Naive thymus-derived CD4-positive, alpha-beta T cell (primary cell): ENCODE results near the gene LTF. TPM values are rescaled to one million over a fixed set of nuclear protein-coding genes. Genes with fewer than 3 reads are reported as not detected.

ENCODE experiments used
- ATAC-seq: fragments of 150-1000 bp; cut with Tn5 transposase; 2 replicates; pipeline ENCODE4 v1.10.0; 2021; ENCODE audit warnings: mild to moderate bottlenecking, moderate library complexity
- CTCF ChIA-PET: fragments of 350-600 bp; sonication (Branson Sonifier 250); formaldehyde crosslinking; loops from one replicate; lab custom pipeline; 2021; ENCODE audit warnings: antibody characterized with exemption; lab: Charles Lee
- POLR2A ChIA-PET: fragments of 350-600 bp; sonication (Branson Sonifier 250); formaldehyde crosslinking; loops from one replicate; lab custom pipeline; 2021; ENCODE audit warnings: antibody characterized with exemption, inconsistent platforms; lab: Charles Lee
- DNase-seq, 9 donors: peaks; one replicate each; pipeline versions ENCODE4 v3.0.0 to v3.0.0-alpha.2; 2020 to 2022; ENCODE audit warnings: mixed read lengths in 1 of 9
- H3K27ac ChIP-seq: one replicate; pipeline ENCODE4 v1.7.0; 2013; ENCODE audit warnings: mild to moderate bottlenecking, low read depth, low read length, moderate library complexity
- H3K27me3 ChIP-seq, 2 donors: one replicate each; pipeline ENCODE4 v1.7.0; 2013; ENCODE audit warnings: low read length in 2 of 2, mild to moderate bottlenecking in 2 of 2, moderate library complexity in 2 of 2; ENCODE audit not compliant: control insufficient read depth in 2 of 2, insufficient read depth in 2 of 2
- H3K36me3 ChIP-seq, 3 experiments: 1 replicate in 2 of 3; 2 replicates in 1 of 3; pipeline ENCODE4 v1.7.0; 2013; ENCODE audit warnings: low read length in 3 of 3, mild to moderate bottlenecking in 3 of 3, moderate library complexity in 1 of 3; ENCODE audit not compliant: insufficient read depth in 3 of 3, control insufficient read depth in 2 of 3
- H3K4me1 ChIP-seq, 2 donors: one replicate each; pipeline ENCODE4 v1.7.0; 2013; ENCODE audit warnings: low read length in 2 of 2, mild to moderate bottlenecking in 2 of 2, moderate library complexity in 1 of 2; ENCODE audit not compliant: control insufficient read depth in 2 of 2, insufficient read depth in 2 of 2
- H3K4me3 ChIP-seq: 2 replicates; pipeline ENCODE4 v1.7.0; 2013; ENCODE audit warnings: mild to moderate bottlenecking, low read length
- H3K9me3 ChIP-seq, 3 experiments: 1 replicate in 2 of 3; 2 replicates in 1 of 3; pipeline ENCODE4 v1.7.0; 2013; ENCODE audit warnings: low read length in 3 of 3; ENCODE audit not compliant: control insufficient read depth in 2 of 3
- H3K27ac Mint-ChIP-seq, 9 donors: one replicate each; pipeline ENCODE4 v1.8.0; 2020 to 2022; ENCODE audit warnings: mixed read lengths in 9 of 9, mild to moderate bottlenecking in 8 of 9, moderate library complexity in 5 of 9, inconsistent platforms in 2 of 9
- H3K27me3 Mint-ChIP-seq, 5 donors: one replicate each; pipeline ENCODE4 v1.8.0; 2021 to 2022; ENCODE audit warnings: mixed read lengths in 5 of 5, mild to moderate bottlenecking in 1 of 5
- H3K36me3 Mint-ChIP-seq, 5 donors: one replicate each; pipeline ENCODE4 v1.8.0; 2020 to 2022; ENCODE audit warnings: mixed read lengths in 5 of 5, mild to moderate bottlenecking in 3 of 5, inconsistent platforms in 1 of 5
- H3K4me1 Mint-ChIP-seq, 7 donors: one replicate each; pipeline ENCODE4 v1.8.0; 2020 to 2022; ENCODE audit warnings: mixed read lengths in 7 of 7, mild to moderate bottlenecking in 3 of 7, inconsistent platforms in 1 of 7
- H3K4me3 Mint-ChIP-seq, 10 donors: one replicate each; pipeline ENCODE4 v1.8.0; 2020 to 2022; ENCODE audit warnings: mild to moderate bottlenecking in 10 of 10, mixed read lengths in 10 of 10, moderate library complexity in 6 of 10, inconsistent platforms in 2 of 10
- H3K9me3 Mint-ChIP-seq, 11 donors: one replicate each; pipeline ENCODE4 v1.8.0; 2020 to 2022; ENCODE audit warnings: mixed read lengths in 11 of 11, mild to moderate bottlenecking in 4 of 11, inconsistent platforms in 1 of 11, moderate library complexity in 1 of 11
- intact Hi-C, 2 donors: fragments of 100-400 bp; cut with micrococcal nuclease; formaldehyde crosslinking; loops; one replicate each; pipeline ENCODE4 v1.15.1; 2023
- polyA plus RNA-seq, 2 donors: library from polyadenylated mRNA; unstranded; fragments of 300-500 nt; fragmentation: Illumina TruSeq; gene quantifications; one replicate each; pipeline ENCODE4 v1.2.3, GENCODE V29; 2021
- total RNA-seq, 6 experiments: library from RNA in 5 of 6; stranded (reverse) in 5 of 6; gene quantifications; 1 replicate in 5 of 6; 2 replicates in 1 of 6; pipeline ENCODE4 v1.2.3 and lab custom pipeline; 2021 to 2026

The LTF gene
- under 1 TPM in 1 of 5 experiments, not detected in 4; 0.78 TPM for total RNA-seq
- not detected for polyA plus RNA-seq
- total RNA-seq (lab: John Stamatoyannopoulos, UW): not detected

GRCh38 chr3:46464326-46465195 lies at the start of gene LTF:
LTF (minus strand) TSS chr3:46464905; CDS start chr3:46464867, 38 bp downstream.
- POLR2A ChIA-PET: no interaction called here
- Mint-ChIP-seq H3K27me3 (peaks cover 37 to 71% (median 40%) of the 10 kb centered on the region in 5 donors), H3K4me1 (peaks cover 0 to 4% (median 0%) of the 10 kb centered on the region in 7 donors), H3K4me3 (no peak within 1 kb of the TSS), H3K9me3 (peaks cover 0 to 4% (median 0%) of the 10 kb centered on the region in 11 donors), H3K27ac (no peak within 1 kb of the TSS), H3K36me3 (no peaks in the 10 kb centered on the region)
- peak in 1 of 9 donors; percentile 15 for DNase-seq
- Histone ChIP-seq H3K9me3 (no peaks in the 10 kb centered on the region), H3K27ac (no peak within 1 kb of the TSS), H3K4me3 (no peak within 1 kb of the TSS), H3K27me3 (peaks cover 0 to 3% of the 10 kb centered on the region in 2 donors), H3K36me3 (no peaks in the 10 kb centered on the region), H3K4me1 (no peaks in the 10 kb centered on the region)
- CTCF ChIA-PET: no interaction called here
- intact Hi-C loops: no loop called here
- no peak for ATAC-seq

GRCh38 chr3:46512191-46512749 lies 47.6 kb upstream of the LTF start:
- no peak overlapping the region for H3K27ac ChIP-seq
- POLR2A ChIA-PET: interaction anchor here (0.8 kb wide), 1 partner anchor 649 kb away, joined by 3 read pairs; no protein-coding TSS in a partner anchor
- Mint-ChIP-seq H3K4me3 (no peak overlapping the region), H3K36me3 (no peaks in the 10 kb centered on the region), H3K27ac (no peak overlapping the region), H3K27me3 (peaks cover 0 to 49% (median 2%) of the 10 kb centered on the region in 5 donors), H3K4me1 (peaks cover 0 to 6% (median 0%) of the 10 kb centered on the region in 7 donors), H3K9me3 (peaks cover 0 to 3% (median 0%) of the 10 kb centered on the region in 11 donors)
- CTCF ChIA-PET: interaction anchor here (0.8 kb wide), 1 partner anchor 23 kb away, joined by 3 read pairs; no protein-coding TSS in a partner anchor
- no peak overlapping the region for H3K4me3 ChIP-seq
- no peaks in the 10 kb centered on the region for H3K27me3 ChIP-seq
- no peaks in the 10 kb centered on the region for H3K36me3 ChIP-seq
- ATAC-seq (no peak), DNase-seq (no peak)
- intact Hi-C loops: no loop called here
- H3K4me1 ChIP-seq: no peaks in the 10 kb centered on the region
- H3K9me3 ChIP-seq: no peaks in the 10 kb centered on the region

- H3K27ac Mint-ChIP-seq: no peak overlapping the region
- CTCF ChIA-PET: interaction anchor here (0.9 kb wide), 1 partner anchor 120 kb away, joined by 3 read pairs; no protein-coding TSS in a partner anchor
These were observed 45.0 kb upstream of the LTF start for GRCh38 chr3:46509661-46510187.

GRCh38 chr3:46508850-46509591 lies 44.3 kb upstream of the LTF start:
- H3K4me3 ChIP-seq: no peak overlapping the region
- no peaks in the 10 kb centered on the region for H3K36me3 Mint-ChIP-seq
- DNase-seq (no peak), ATAC-seq (no peak)
- intact Hi-C loops: no loop called here
- H3K27ac Mint-ChIP-seq: no peak overlapping the region
- no peaks in the 10 kb centered on the region for H3K4me1 ChIP-seq
- H3K36me3 ChIP-seq: no peaks in the 10 kb centered on the region
- no peaks in the 10 kb centered on the region for H3K27me3 ChIP-seq
- peaks cover 0 to 48% (median 2%) of the 10 kb centered on the region in 5 donors for H3K27me3 Mint-ChIP-seq
- peaks cover 0 to 14% (median 6%) of the 10 kb centered on the region in 7 donors for H3K4me1 Mint-ChIP-seq
- H3K4me3 Mint-ChIP-seq: no peak overlapping the region
- H3K9me3 Mint-ChIP-seq: peaks cover 0 to 3% (median 0%) of the 10 kb centered on the region in 11 donors
- no peak overlapping the region for H3K27ac ChIP-seq
- ChIA-PET CTCF (interaction anchor here (0.9 kb wide), 1 partner anchor 121 kb away, joined by 3 read pairs; no protein-coding TSS in a partner anchor), POLR2A (no interaction called here)
- H3K9me3 ChIP-seq: no peaks in the 10 kb centered on the region

More at GRCh38 chr3:46509661-46510187, 45.0 kb upstream of the LTF start:
- H3K4me1 Mint-ChIP-seq: peaks cover 0 to 12% (median 2%) of the 10 kb centered on the region in 7 donors
- no peak for DNase-seq
- H3K9me3 ChIP-seq: no peaks in the 10 kb centered on the region
- H3K27ac ChIP-seq: no peak overlapping the region
- no peaks in the 10 kb centered on the region for H3K4me1 ChIP-seq
- peaks cover 0 to 52% (median 2%) of the 10 kb centered on the region in 5 donors for H3K27me3 Mint-ChIP-seq
- H3K9me3 Mint-ChIP-seq: peaks cover 0 to 3% (median 0%) of the 10 kb centered on the region in 11 donors
- intact Hi-C loops: no loop called here
- H3K27me3 ChIP-seq: no peaks in the 10 kb centered on the region
- ATAC-seq: no peak
- H3K36me3 Mint-ChIP-seq: no peaks in the 10 kb centered on the region
- H3K4me3 ChIP-seq: no peak overlapping the region
- no peak overlapping the region for H3K4me3 Mint-ChIP-seq
- H3K36me3 ChIP-seq: no peaks in the 10 kb centered on the region
- POLR2A ChIA-PET: no interaction called here

GRCh38 chr3:46506526-46506925 lies 41.8 kb upstream of the LTF start:
- Histone ChIP-seq H3K27me3 (no peaks in the 10 kb centered on the region), H3K36me3 (no peaks in the 10 kb centered on the region), H3K27ac (no peak overlapping the region), H3K4me3 (no peak overlapping the region), H3K4me1 (no peaks in the 10 kb centered on the region), H3K9me3 (no peaks in the 10 kb centered on the region)
- Mint-ChIP-seq H3K27me3 (peaks cover 0 to 26% (median 0%) of the 10 kb centered on the region in 5 donors), H3K9me3 (peaks cover 0 to 1% (median 0%) of the 10 kb centered on the region in 11 donors), H3K36me3 (no peaks in the 10 kb centered on the region), H3K4me1 (peaks cover 0 to 24% (median 10%) of the 10 kb centered on the region in 7 donors), H3K4me3 (no peak overlapping the region), H3K27ac (no peak overlapping the region)
- DNase-seq: no peak
- CTCF ChIA-PET: interaction anchor here (0.7 kb wide), 1 partner anchor 52 kb away, joined by 3 read pairs; no protein-coding TSS in a partner anchor
- no peak for ATAC-seq
- POLR2A ChIA-PET: no interaction called here
- intact Hi-C loops: no loop called here

- ATAC-seq (no peak), DNase-seq (no peak)
- H3K4me1 Mint-ChIP-seq: peaks cover 0 to 25% (median 11%) of the 10 kb centered on the region in 7 donors
- intact Hi-C loops: no loop called here
- no peaks in the 10 kb centered on the region for H3K9me3 ChIP-seq
- CTCF ChIA-PET: no interaction called here
- no peaks in the 10 kb centered on the region for H3K27me3 ChIP-seq
- no peak overlapping the region for H3K4me3 Mint-ChIP-seq
- H3K36me3 Mint-ChIP-seq: no peaks in the 10 kb centered on the region
- no peaks in the 10 kb centered on the region for H3K36me3 ChIP-seq
- H3K27ac ChIP-seq: no peak overlapping the region
- no peak overlapping the region for H3K27ac Mint-ChIP-seq
- H3K27me3 Mint-ChIP-seq: peaks cover 0 to 20% (median 0%) of the 10 kb centered on the region in 5 donors
- POLR2A ChIA-PET: no interaction called here
- H3K4me1 ChIP-seq: no peaks in the 10 kb centered on the region
- no peak overlapping the region for H3K4me3 ChIP-seq
- H3K9me3 Mint-ChIP-seq: peaks cover 0 to 1% (median 0%) of the 10 kb centered on the region in 11 donors
These were observed 41.2 kb upstream of the LTF start for GRCh38 chr3:46505953-46506352.
